H9 (cell line): ENCODE results near the gene NRIP3. TPM values are rescaled to one million over a fixed set of nuclear protein-coding genes. Genes with fewer than 3 reads are reported as not detected.

ENCODE experiments used
- DNase-seq: peaks from one replicate; pipeline ENCODE4 v3.0.0-alpha.2; 2017
- H2AFZ ChIP-seq: one replicate; pipeline ENCODE4 v1.6.1; 2013; ENCODE audit warnings: mild to moderate bottlenecking, low read length, control low read depth, moderate library complexity
- H2AK5ac ChIP-seq: 2 replicates; pipeline ENCODE4 v1.6.1; 2013; ENCODE audit warnings: low read length, control low read depth, mixed read lengths; ENCODE audit not compliant: insufficient read length
- H2BK120ac ChIP-seq: one replicate; pipeline ENCODE4 v1.6.1; 2013; ENCODE audit warnings: low read depth, mild to moderate bottlenecking, low read length, control low read depth, inconsistent platforms; ENCODE audit not compliant: poor library complexity, severe bottlenecking
- H2BK12ac ChIP-seq: 2 replicates; pipeline ENCODE4 v1.6.1; 2013; ENCODE audit warnings: low read length, control low read depth, mixed read lengths, low read depth; ENCODE audit not compliant: insufficient read length
- H2BK15ac ChIP-seq: 2 replicates; pipeline ENCODE4 v1.6.1; 2013; ENCODE audit warnings: low read depth, low read length, control low read depth
- H2BK20ac ChIP-seq: one replicate; pipeline ENCODE4 v1.6.1; 2013; ENCODE audit warnings: low read depth, mild to moderate bottlenecking, low read length, control low read depth, inconsistent platforms; ENCODE audit not compliant: poor library complexity, severe bottlenecking
- H2BK5ac ChIP-seq: 2 replicates; pipeline ENCODE4 v1.6.1; 2013; ENCODE audit warnings: low read length, control low read depth, mixed read lengths; ENCODE audit not compliant: insufficient read length
- H3K14ac ChIP-seq: 2 replicates; pipeline ENCODE4 v1.6.1; 2013; ENCODE audit warnings: low read length, control low read depth; ENCODE audit not compliant: insufficient read depth
- H3K18ac ChIP-seq: 2 replicates; pipeline ENCODE4 v1.6.1; 2013; ENCODE audit warnings: low read depth, mild to moderate bottlenecking, mixed read lengths, low read length, control low read depth; ENCODE audit not compliant: insufficient read length
- H3K23ac ChIP-seq: 2 replicates; pipeline ENCODE4 v1.6.1; 2013; ENCODE audit warnings: low read length, control low read depth, mixed read lengths, low read depth; ENCODE audit not compliant: insufficient read length
- H3K23me2 ChIP-seq: 2 replicates; pipeline ENCODE4 v1.6.1; 2013; ENCODE audit warnings: low read depth, mild to moderate bottlenecking, mixed read lengths, low read length, control low read depth; ENCODE audit not compliant: insufficient read length, poor library complexity, severe bottlenecking
- H3K27ac ChIP-seq: 2 replicates; pipeline ENCODE4 v1.5.1; 2013; ENCODE audit warnings: low read length, control low read depth, mixed read lengths, low read depth; ENCODE audit not compliant: insufficient read length
- H3K27me3 ChIP-seq: 2 replicates; pipeline ENCODE4 v1.6.1; 2013; ENCODE audit warnings: low read length, control low read depth, inconsistent platforms; ENCODE audit not compliant: insufficient read depth
- H3K4ac ChIP-seq: 2 replicates; pipeline ENCODE4 v1.6.1; 2013; ENCODE audit warnings: low read depth, mild to moderate bottlenecking, control low read depth, inconsistent platforms, low read length, moderate library complexity
- H3K4me1 ChIP-seq: 2 replicates; pipeline ENCODE4 v1.6.1; 2013; ENCODE audit warnings: low read length, control low read depth, inconsistent platforms; ENCODE audit not compliant: insufficient read depth
- H3K4me2 ChIP-seq: 2 replicates; pipeline ENCODE4 v1.6.1; 2013; ENCODE audit warnings: low read length, control low read depth, mixed read lengths; ENCODE audit not compliant: insufficient read length, insufficient read depth
- H3K56ac ChIP-seq: 2 replicates; pipeline ENCODE4 v1.6.1; 2013; ENCODE audit warnings: low read depth, mild to moderate bottlenecking, mixed read lengths, low read length, control low read depth; ENCODE audit not compliant: insufficient read length
- H3K79me1 ChIP-seq: 2 replicates; pipeline ENCODE4 v1.6.1; 2013; ENCODE audit warnings: low read depth, mild to moderate bottlenecking, moderate library complexity, low read length, control low read depth, inconsistent platforms; ENCODE audit not compliant: insufficient read depth, poor library complexity, severe bottlenecking
- H3K79me2 ChIP-seq: 2 replicates; pipeline ENCODE4 v1.6.1; 2013; ENCODE audit warnings: low read length, control low read depth, inconsistent platforms; ENCODE audit not compliant: insufficient read depth
- H3K9ac ChIP-seq: 2 replicates; pipeline ENCODE4 v1.6.1; 2013; ENCODE audit warnings: low read length, control low read depth, mixed read lengths; ENCODE audit not compliant: insufficient read length; ENCODE audit errors: extremely low read depth
- H3K9me3 ChIP-seq: one replicate; pipeline ENCODE4 v1.6.1; 2013; ENCODE audit warnings: low read depth, low read length, inconsistent platforms; ENCODE audit not compliant: control insufficient read depth
- H3T11ph ChIP-seq: one replicate; pipeline ENCODE4 v1.6.1; 2013; ENCODE audit warnings: mild to moderate bottlenecking, low read length, control low read depth, inconsistent platforms
- H4K20me1 ChIP-seq: one replicate; pipeline ENCODE4 v1.6.1; 2013; ENCODE audit not compliant: control insufficient read depth, insufficient read length, insufficient read depth
- H4K5ac ChIP-seq: 2 replicates; pipeline ENCODE4 v1.6.1; 2013; ENCODE audit warnings: low read depth, mild to moderate bottlenecking, mixed read lengths, low read length, control low read depth; ENCODE audit not compliant: insufficient read length
- H4K8ac ChIP-seq: replicated peaks from 2 replicates; pipeline ENCODE4 v1.6.1; 2013; ENCODE audit warnings: low read length, control low read depth, mixed read lengths, low read depth; ENCODE audit not compliant: insufficient read length
- H4K91ac ChIP-seq: 2 replicates; pipeline ENCODE4 v1.6.1; 2013; ENCODE audit warnings: low read depth, mild to moderate bottlenecking, moderate library complexity, mixed read lengths, low read length, control low read depth; ENCODE audit not compliant: insufficient read length
- H3K27ac Mint-ChIP-seq, 3 experiments: 2 replicates in 2 of 3; 3 replicates in 1 of 3; pipeline ENCODE4 v1.8.0; 2020 to 2021; ENCODE audit warnings: mixed read lengths in 3 of 3, mild to moderate bottlenecking in 1 of 3, moderate library complexity in 1 of 3
- H3K27me3 Mint-ChIP-seq: 2 replicates; pipeline ENCODE4 v1.8.0; 2021; ENCODE audit warnings: low read depth, mild to moderate bottlenecking, moderate library complexity, mixed read lengths
- H3K36me3 Mint-ChIP-seq, 3 experiments: 2 replicates in 2 of 3; 3 replicates in 1 of 3; pipeline ENCODE4 v1.8.0; 2020 to 2021; ENCODE audit warnings: low read depth in 3 of 3, mixed read lengths in 3 of 3; ENCODE audit not compliant: insufficient read depth in 1 of 3
- H3K4me1 Mint-ChIP-seq, 2 experiments: 2 replicates each; pipeline ENCODE4 v1.8.0; 2020; ENCODE audit warnings: mixed read lengths in 2 of 2
- H3K4me3 Mint-ChIP-seq, 2 experiments: 2 replicates in 1 of 2; 3 replicates in 1 of 2; pipeline ENCODE4 v1.8.0; 2020 to 2021; ENCODE audit warnings: mild to moderate bottlenecking in 2 of 2, mixed read lengths in 2 of 2, moderate library complexity in 1 of 2
- H3K9me3 Mint-ChIP-seq, 2 experiments: 2 replicates in 1 of 2; 3 replicates in 1 of 2; pipeline ENCODE4 v1.8.0; 2020; ENCODE audit warnings: mild to moderate bottlenecking in 2 of 2, mixed read lengths in 2 of 2, moderate library complexity in 1 of 2
- WGBS: extraction: QIAGEN DNeasy Blood & Tissue Kit; methylation state at CpG from one replicate; pipeline ENCODE4 v1.1.7; 2013; ENCODE audit warnings: missing lambda C conversion rate, low lambda C conversion rate, mixed read lengths; ENCODE audit not compliant: insufficient read length; ENCODE audit errors: extremely low coverage; 5-methylcytosine and 5-hydroxymethylcytosine counted together
- total RNA-seq: library from RNA; stranded (reverse); gene quantifications from 2 replicates; pipeline ENCODE4 v1.2.1, GENCODE V29; 2021
- TF ChIP-seq, protein P1 (sequence below): fragments of 200-600 bp; sonication (generic); conservative IDR thresholded peaks from 3 replicates; pipeline ENCODE4 v1.8.0; 2021; ENCODE audit warnings: antibody characterized with exemption, mild to moderate bottlenecking

NRIP3 gene
- total RNA-seq, 1 experiment from 2014 or later = 4.2 TPM

DNA sequence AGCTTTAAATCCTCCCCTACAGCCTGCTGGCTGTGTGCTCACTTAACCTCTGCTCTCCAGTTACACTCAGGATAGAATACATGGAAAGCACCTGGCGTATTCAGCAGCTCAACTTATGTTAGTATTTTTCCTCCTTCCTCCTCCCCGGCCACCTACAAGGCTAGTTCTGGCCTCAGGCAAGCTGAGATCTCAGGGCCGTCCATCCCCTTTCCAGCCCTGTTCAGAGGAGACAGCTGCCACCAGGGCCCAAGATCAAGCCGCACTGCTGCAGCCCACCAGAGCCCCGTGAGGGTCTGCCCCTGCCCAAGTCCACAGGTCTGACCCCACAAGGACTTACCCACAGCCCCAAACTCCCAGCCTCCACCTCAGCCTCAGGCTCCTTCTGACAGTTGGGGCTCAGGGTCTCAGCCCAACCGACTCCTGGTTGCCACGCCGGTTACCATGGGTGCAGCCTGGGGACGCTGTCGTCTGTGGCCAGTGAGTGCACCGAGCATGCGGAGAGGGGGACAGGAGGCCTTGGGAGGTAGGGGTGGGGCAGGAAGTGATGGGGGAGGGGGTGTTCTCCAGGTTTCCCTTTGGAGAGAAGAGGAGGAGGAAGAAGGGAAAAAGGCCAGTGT lies 71.1 kb downstream of the NRIP3 start, which contains the start of gene C11orf16:
C11orf16 (minus strand) TSS at position 384 of the 617 bp plus-strand sequence. CDS start 639 bp downstream, outside the sequence.
- no peaks in the 10 kb centered on the region for H3K27me3 ChIP-seq
- no peak within 1 kb of the TSS for H4K8ac ChIP-seq
- no peaks in the 10 kb centered on the region for H3K79me2 ChIP-seq
- H3K4ac ChIP-seq = no peak within 1 kb of the TSS
- H3K56ac ChIP-seq = no peak within 1 kb of the TSS
- H4K20me1 ChIP-seq = no peaks in the 10 kb centered on the region
- no peak within 1 kb of the TSS for H3K27ac ChIP-seq
- H4K91ac ChIP-seq = no peak within 1 kb of the TSS
- H3K23me2 ChIP-seq = no peaks in the 10 kb centered on the region
- Mint-ChIP-seq H3K27ac (peak within 1 kb of the TSS in 1 of 3 experiments; percentile 23; a peak in 1 of 7 replicates), H3K27me3 (peaks cover 1% of the 10 kb centered on the region; the same call in 1 of the 2 replicates), H3K4me3 (no peak within 1 kb of the TSS), H3K36me3 (no peaks in the 10 kb centered on the region), H3K4me1 (peaks cover 12 to 16% of the 10 kb centered on the region in 2 experiments), H3K9me3 (no peaks in the 10 kb centered on the region)
- no peak within 1 kb of the TSS for H2AFZ ChIP-seq
- H3K9me3 ChIP-seq = no peaks in the 10 kb centered on the region
- H3K4me1 ChIP-seq = peaks cover 7% of the 10 kb centered on the region
- no peak within 1 kb of the TSS for H2BK120ac ChIP-seq
- no peak within 1 kb of the TSS for H3K14ac ChIP-seq
- no peak within 1 kb of the TSS for H2BK12ac ChIP-seq
- TF ChIP-seq, protein P1, sequence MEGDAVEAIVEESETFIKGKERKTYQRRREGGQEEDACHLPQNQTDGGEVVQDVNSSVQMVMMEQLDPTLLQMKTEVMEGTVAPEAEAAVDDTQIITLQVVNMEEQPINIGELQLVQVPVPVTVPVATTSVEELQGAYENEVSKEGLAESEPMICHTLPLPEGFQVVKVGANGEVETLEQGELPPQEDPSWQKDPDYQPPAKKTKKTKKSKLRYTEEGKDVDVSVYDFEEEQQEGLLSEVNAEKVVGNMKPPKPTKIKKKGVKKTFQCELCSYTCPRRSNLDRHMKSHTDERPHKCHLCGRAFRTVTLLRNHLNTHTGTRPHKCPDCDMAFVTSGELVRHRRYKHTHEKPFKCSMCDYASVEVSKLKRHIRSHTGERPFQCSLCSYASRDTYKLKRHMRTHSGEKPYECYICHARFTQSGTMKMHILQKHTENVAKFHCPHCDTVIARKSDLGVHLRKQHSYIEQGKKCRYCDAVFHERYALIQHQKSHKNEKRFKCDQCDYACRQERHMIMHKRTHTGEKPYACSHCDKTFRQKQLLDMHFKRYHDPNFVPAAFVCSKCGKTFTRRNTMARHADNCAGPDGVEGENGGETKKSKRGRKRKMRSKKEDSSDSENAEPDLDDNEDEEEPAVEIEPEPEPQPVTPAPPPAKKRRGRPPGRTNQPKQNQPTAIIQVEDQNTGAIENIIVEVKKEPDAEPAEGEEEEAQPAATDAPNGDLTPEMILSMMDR = no peak
- no peaks in the 10 kb centered on the region for H3K79me1 ChIP-seq
- no peak within 1 kb of the TSS for H2BK5ac ChIP-seq
- no CpG with 5 or more reads among the region's 12 CpGs for WGBS
- no peak within 1 kb of the TSS for H3K4me2 ChIP-seq
- H3K23ac ChIP-seq = no peak within 1 kb of the TSS
- H2BK20ac ChIP-seq = no peak within 1 kb of the TSS
- H3K9ac ChIP-seq = no peak within 1 kb of the TSS
- no peak within 1 kb of the TSS for H3T11ph ChIP-seq
- no peak within 1 kb of the TSS for H4K5ac ChIP-seq
- no peak within 1 kb of the TSS for H2AK5ac ChIP-seq
- H2BK15ac ChIP-seq = no peak within 1 kb of the TSS
- no peak within 1 kb of the TSS for H3K18ac ChIP-seq
- peak; percentile 67 for DNase-seq

Other genes starting within 250 kb of the NRIP3 start
- 21.0 and 22.3 TPM in 2 replicates for gene AKIP1, start 92.8 kb downstream of the NRIP3 start, total RNA-seq
- 0.15 TPM in 1 of 2 replicates, not detected in the other for gene C11orf16, start 71.1 kb downstream of the NRIP3 start, total RNA-seq
- not detected in 2 replicates for gene ASCL3, start 61.0 kb downstream of the NRIP3 start, total RNA-seq
- 12.6 and 13.6 TPM in 2 replicates for gene TMEM9B, start 39.6 kb downstream of the NRIP3 start, total RNA-seq
- 1.6 and 1.8 TPM in 2 replicates for gene SCUBE2, start 87.6 kb upstream of the NRIP3 start, total RNA-seq